Suprapubic skin (tissue), 4 donors: Measurements from ENCODE around the gene SKAP2. TPM values are rescaled to one million over a fixed set of nuclear protein-coding genes. Genes with fewer than 3 reads are reported as not detected.

Experiments used
- DNase-seq, 2 donors: peaks; one replicate each; pipeline ENCODE4 v3.0.0-alpha.2; 2019; ENCODE audit warnings: low spot score in 2 of 2
- H3K27ac ChIP-seq: fragments of 200-600 bp; sonication (generic); one replicate; pipeline ENCODE4 v1.5.1; 2019
- H3K27me3 ChIP-seq: fragments of 200-600 bp; sonication (generic); one replicate; pipeline ENCODE4 v1.5.1; 2019
- H3K36me3 ChIP-seq: fragments of 200-600 bp; sonication (generic); one replicate; pipeline ENCODE4 v1.5.1; 2019
- H3K4me1 ChIP-seq: fragments of 200-600 bp; sonication (generic); one replicate; pipeline ENCODE4 v1.5.1; 2019
- H3K4me3 ChIP-seq: fragments of 200-600 bp; sonication (generic); one replicate; pipeline ENCODE4 v1.5.1; 2019; ENCODE audit warnings: mild to moderate bottlenecking
- H3K9me3 ChIP-seq: fragments of 200-600 bp; sonication (generic); one replicate; pipeline ENCODE4 v1.5.1; 2019
- CTCF ChIP-seq, 2 donors: fragments of 200-600 bp in 1 of 2; fragments of 450-650 bp in 1 of 2; sonication (generic) in 1 of 2; IDR thresholded peaks; one replicate each; pipeline ENCODE4 v1.5.1; 2016 to 2019; ENCODE audit warnings: antibody characterized with exemption in 2 of 2, mild to moderate bottlenecking in 1 of 2, moderate library complexity in 1 of 2
- EP300 ChIP-seq: sonication (generic); formaldehyde crosslinking; IDR thresholded peaks from one replicate; pipeline ENCODE4 v1.6.1; 2017; ENCODE audit warnings: antibody characterized with exemption
- POLR2A ChIP-seq, 2 donors: fragments of 450-650 bp; IDR thresholded peaks; one replicate each; pipeline ENCODE4 v1.6.1; 2017; ENCODE audit warnings: antibody characterized with exemption in 2 of 2, mild to moderate bottlenecking in 2 of 2, moderate library complexity in 2 of 2
- POLR2AphosphoS5 ChIP-seq, 3 donors: sonication (generic); formaldehyde crosslinking; IDR thresholded peaks; one replicate each; pipeline ENCODE4 v1.6.1; 2017; ENCODE audit warnings: antibody characterized with exemption in 3 of 3
- WGBS: methylation state at CpG from one replicate; pipeline ENCODE4 v1.1.5; 2018; 5-methylcytosine and 5-hydroxymethylcytosine counted together
- total RNA-seq, 4 donors: library from RNA; depleted of rRNA; stranded (reverse); fragments of >200 nt; gene quantifications; one replicate each; pipeline ENCODE4 v1.1.0, GENCODE V29; 2016

SKAP2 gene
- total RNA-seq, 4 donors from 2014 or later: 21.3 to 34.4 (median 23.9) TPM

GRCh38 chr7:26857506-26858240 is 6.7 kb downstream of the SKAP2 start:
- 75% methylated on average over 34 of the region's 34 CpGs for WGBS
- H3K9me3 ChIP-seq: no peaks in the 10 kb centered on the region
- H3K27ac ChIP-seq: peak overlapping the region; percentile 74
- TF ChIP-seq POLR2A (IDR thresholded peaks at IDR 0.05): no peak
- TF ChIP-seq CTCF (IDR thresholded peaks at IDR 0.05): no peak
- no peak for TF ChIP-seq POLR2AphosphoS5 (IDR thresholded peaks at IDR 0.05)
- TF ChIP-seq EP300: no peak
- H3K4me3 ChIP-seq: peak overlapping the region; percentile 40
- H3K27me3 ChIP-seq: no peaks in the 10 kb centered on the region
- H3K36me3 ChIP-seq: no peaks in the 10 kb centered on the region
- no peak for DNase-seq
- peaks cover 13% of the 10 kb centered on the region for H3K4me1 ChIP-seq

GRCh38 chr7:26857170-26857505 is 7.3 kb downstream of the SKAP2 start:
- H3K4me1 ChIP-seq: peaks cover 13% of the 10 kb centered on the region
- H3K9me3 ChIP-seq: no peaks in the 10 kb centered on the region
- peak overlapping the region; percentile 40 for H3K4me3 ChIP-seq
- H3K36me3 ChIP-seq: no peaks in the 10 kb centered on the region
- H3K27me3 ChIP-seq: no peaks in the 10 kb centered on the region
- DNase-seq: no peak
- 68% methylated on average over 4 of the region's 4 CpGs for WGBS
- H3K27ac ChIP-seq: peak overlapping the region; percentile 74
- TF ChIP-seq EP300: no peak
- no peak for TF ChIP-seq POLR2AphosphoS5 (IDR thresholded peaks at IDR 0.05)
- no peak for TF ChIP-seq CTCF (IDR thresholded peaks at IDR 0.05)
- TF ChIP-seq POLR2A (IDR thresholded peaks at IDR 0.05): no peak

GRCh38 chr7:26856176-26856985 is 8.0 kb downstream of the SKAP2 start:
- peaks cover 13% of the 10 kb centered on the region for H3K4me1 ChIP-seq
- TF ChIP-seq POLR2A (IDR thresholded peaks at IDR 0.05) (no peak), CTCF (IDR thresholded peaks at IDR 0.05) (no peak), POLR2AphosphoS5 (IDR thresholded peaks at IDR 0.05) (no peak), EP300 (no peak)
- no peaks in the 10 kb centered on the region for H3K36me3 ChIP-seq
- H3K27me3 ChIP-seq: no peaks in the 10 kb centered on the region
- WGBS: 37% methylated on average over 3 of the region's 3 CpGs
- no peak overlapping the region for H3K27ac ChIP-seq
- DNase-seq: no peak
- H3K9me3 ChIP-seq: no peaks in the 10 kb centered on the region
- peak overlapping the region; percentile 0 for H3K4me3 ChIP-seq

- WGBS: 63% methylated on average over 1 of the region's 1 CpG
- Histone ChIP-seq H3K4me1 (peaks cover 11% of the 10 kb centered on the region), H3K36me3 (no peaks in the 10 kb centered on the region), H3K27ac (no peak overlapping the region), H3K9me3 (no peaks in the 10 kb centered on the region), H3K4me3 (no peak overlapping the region), H3K27me3 (no peaks in the 10 kb centered on the region)
- TF ChIP-seq POLR2AphosphoS5 (IDR thresholded peaks at IDR 0.05): no peak
- no peak for DNase-seq
These were observed 9.2 kb downstream of the SKAP2 start for GRCh38 chr7:26854876-26855855.

- no peak overlapping the region for H3K27ac ChIP-seq
- H3K27me3 ChIP-seq: no peaks in the 10 kb centered on the region
- H3K4me1 ChIP-seq: peaks cover 10% of the 10 kb centered on the region
- WGBS: 20% methylated on average over 4 of the region's 4 CpGs
- DNase-seq: no peak
- no peaks in the 10 kb centered on the region for H3K9me3 ChIP-seq
- TF ChIP-seq EP300: no peak
- peak; percentile 28 to 52 for TF ChIP-seq CTCF (IDR thresholded peaks at IDR 0.05)
- no peak overlapping the region for H3K4me3 ChIP-seq
- no peaks in the 10 kb centered on the region for H3K36me3 ChIP-seq
These were observed 10.5 kb downstream of the SKAP2 start for GRCh38 chr7:26853788-26854393.
